Breast epithelium (tissue), 3 donors: ENCODE data around the gene TUBA3E. TPM values are rescaled to one million over a fixed set of nuclear protein-coding genes. Genes with fewer than 3 reads are reported as not detected.

Source experiments
- total RNA-seq, 3 donors: library from RNA; depleted of rRNA; stranded (reverse); fragments of >200 nt; gene quantifications; one replicate each; pipeline ENCODE4 v1.1.0, GENCODE V29; 2016

Gene TUBA3E
- total RNA-seq, 3 donors from 2014 or later: not detected

Other genes with a start within 250 kb of the TUBA3E start
- gene RAB6C, start 218.8 kb downstream of the TUBA3E start, total RNA-seq: 1 to 10 TPM in 2 of 3 donors, under 1 TPM in 1; 0.16 to 3.2 (median 1.6) TPM
- gene POTEF, start 69.2 kb downstream of the TUBA3E start, total RNA-seq: 1 to 10 TPM in 2 of 3 donors, not detected in 1; 3.3 to 4.2 TPM
- gene CCDC74B, start 53.3 kb downstream of the TUBA3E start, total RNA-seq: 10 to 100 TPM in 1 of 3 donors, 1 to 10 TPM in 2; 2.7 to 16.1 (median 9.5) TPM
- gene SMPD4, start 16.8 kb downstream of the TUBA3E start, total RNA-seq: 10 to 100 TPM; 28.0 to 50.1 (median 41.3) TPM
- 10 to 100 TPM; 91.0 to 99.9 (median 97.3) TPM for gene MZT2B, start 16.2 kb downstream of the TUBA3E start, total RNA-seq
- 100 to 1,000 TPM in 2 of 3 donors, 10 to 100 TPM in 1; 94.7 to 114 (median 113) TPM for gene IMP4, start 144.5 kb upstream of the TUBA3E start, total RNA-seq
- gene PTPN18, start 157.6 kb upstream of the TUBA3E start, total RNA-seq: 10 to 100 TPM; 50.8 to 77.1 (median 54.3) TPM